Limb (tissue), 2 donors: ENCODE measurements around the gene IL32.
A peak's percentile ranks its signal among the peaks of the same experiment; 100 is the strongest.

Source experiments
- DNase-seq, 2 donors: peaks; one replicate each; pipeline ENCODE4 v3.0.0-alpha.2; 2016; ENCODE audit errors: extremely low spot score in 2 of 2

The IL32 gene, protein sequence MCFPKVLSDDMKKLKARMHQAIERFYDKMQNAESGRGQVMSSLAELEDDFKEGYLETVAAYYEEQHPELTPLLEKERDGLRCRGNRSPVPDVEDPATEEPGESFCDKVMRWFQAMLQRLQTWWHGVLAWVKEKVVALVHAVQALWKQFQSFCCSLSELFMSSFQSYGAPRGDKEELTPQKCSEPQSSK

GRCh38 chr16:3065069-3065741 is at the start of gene IL32:
Gene IL32, plus strand, starts transcription at chr16:3065640. Its CDS starts 172 bp downstream, at chr16:3065812.
- peak in 1 of 2 donors; percentile 46 for DNase-seq

GRCh38 chr16:3015865-3016521 is 49.4 kb upstream of the IL32 start:
- no peak for DNase-seq

DNA sequence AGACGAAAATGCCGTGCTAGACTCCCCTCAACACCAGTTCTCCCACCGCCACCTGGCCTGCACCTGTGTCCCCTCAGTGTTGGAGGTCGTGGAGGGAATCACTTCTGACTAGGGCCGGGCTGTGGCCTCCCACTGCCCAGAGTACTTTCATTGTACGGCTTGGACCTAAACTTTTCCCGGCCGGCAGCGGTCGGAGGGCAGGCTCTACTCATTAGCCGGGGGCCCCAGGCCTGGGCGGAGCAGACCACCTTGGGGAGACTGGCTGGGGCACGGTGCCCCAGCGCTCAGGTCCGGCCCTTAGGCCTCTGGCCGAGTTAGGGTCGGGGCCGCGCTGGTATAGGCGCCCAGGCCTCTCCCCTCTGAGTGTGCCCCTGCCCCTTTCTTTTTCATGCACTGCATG is 48.1 kb upstream of the IL32 start:
- no peak for DNase-seq

- DNase-seq = peak in 1 of 2 donors; percentile 73
Measured at GRCh38 chr16:3017794-3018506, 47.5 kb upstream of the IL32 start, which contains the start of gene CLDN6. Gene CLDN6, minus strand, starts transcription at chr16:3018183. Its CDS starts 2,162 bp downstream, at chr16:3016021.

- DNase-seq = no peak
Measured at GRCh38 chr16:3019594-3020246, 45.7 kb upstream of the IL32 start.

- peak; percentile 70 to 86 for DNase-seq
Measured at GRCh38 chr16:3020247-3020603, 45.2 kb upstream of the IL32 start, which contains the start of gene TNFRSF12A. Gene TNFRSF12A, plus strand, starts transcription at chr16:3020368. Its CDS starts 30 bp downstream, at chr16:3020398.

DNA sequence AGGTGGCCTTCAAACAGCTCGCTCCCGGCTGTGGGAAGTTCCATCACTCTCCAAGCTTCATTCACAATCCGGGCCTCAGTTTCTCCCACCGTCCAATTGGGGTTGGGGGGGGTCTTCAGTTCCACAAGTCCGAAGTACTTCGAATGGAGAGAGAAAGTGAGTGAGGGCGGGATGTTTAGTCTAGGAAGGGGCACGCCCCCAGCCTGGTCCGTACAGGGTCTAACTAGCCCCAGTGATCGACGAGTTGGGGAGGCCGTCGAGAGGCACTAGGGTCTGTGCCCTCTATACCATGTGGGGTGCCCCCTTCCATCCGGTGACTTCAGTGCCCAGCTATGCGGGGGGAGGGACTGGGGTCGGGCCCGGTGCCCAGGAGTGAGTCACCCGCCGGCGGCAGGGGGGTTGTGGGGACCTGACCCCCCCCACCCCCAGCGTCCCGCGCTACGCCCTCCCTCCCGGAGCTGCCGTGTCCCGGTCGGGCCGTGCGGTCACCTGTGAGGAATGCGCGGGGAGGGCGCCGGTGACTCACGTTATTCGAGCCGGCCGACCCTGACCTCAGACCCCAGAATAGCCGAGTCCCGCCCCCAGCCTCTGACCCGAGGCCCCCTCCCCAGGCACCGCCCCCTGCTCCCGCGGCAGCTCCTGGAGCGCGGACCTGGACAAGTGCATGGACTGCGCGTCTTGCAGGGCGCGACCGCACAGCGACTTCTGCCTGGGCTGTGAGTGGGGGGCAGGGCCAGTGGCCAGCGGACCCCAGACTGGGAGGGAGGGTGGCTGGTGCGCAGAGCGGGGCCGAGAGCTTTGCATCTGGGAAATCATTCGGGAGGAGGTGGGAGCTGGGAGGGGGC is 44.6 kb upstream of the IL32 start:
- DNase-seq = peak; percentile 36 to 82

DNA sequence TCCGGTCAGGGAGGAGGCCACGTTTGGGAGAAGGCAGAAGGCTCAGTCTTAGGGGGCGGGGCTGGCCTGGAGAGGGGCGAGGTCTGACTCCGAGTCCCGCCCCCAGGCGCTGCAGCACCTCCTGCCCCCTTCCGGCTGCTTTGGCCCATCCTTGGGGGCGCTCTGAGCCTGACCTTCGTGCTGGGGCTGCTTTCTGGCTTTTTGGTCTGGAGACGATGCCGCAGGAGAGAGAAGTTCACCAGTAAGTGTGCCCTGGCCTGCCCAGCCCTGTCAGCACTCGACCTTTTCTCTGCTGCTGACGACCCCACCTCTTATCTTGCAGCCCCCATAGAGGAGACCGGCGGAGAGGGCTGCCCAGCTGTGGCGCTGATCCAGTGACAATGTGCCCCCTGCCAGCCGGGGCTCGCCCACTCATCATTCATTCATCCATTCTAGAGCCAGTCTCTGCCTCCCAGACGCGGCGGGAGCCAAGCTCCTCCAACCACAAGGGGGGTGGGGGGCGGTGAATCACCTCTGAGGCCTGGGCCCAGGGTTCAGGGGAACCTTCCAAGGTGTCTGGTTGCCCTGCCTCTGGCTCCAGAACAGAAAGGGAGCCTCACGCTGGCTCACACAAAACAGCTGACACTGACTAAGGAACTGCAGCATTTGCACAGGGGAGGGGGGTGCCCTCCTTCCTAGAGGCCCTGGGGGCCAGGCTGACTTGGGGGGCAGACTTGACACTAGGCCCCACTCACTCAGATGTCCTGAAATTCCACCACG is 43.8 kb upstream of the IL32 start:
- DNase-seq = peak; percentile 69 to 74

- peak; percentile 82 to 88 for DNase-seq
Measured at GRCh38 chr16:3022208-3022683, 43.2 kb upstream of the IL32 start.

DNA sequence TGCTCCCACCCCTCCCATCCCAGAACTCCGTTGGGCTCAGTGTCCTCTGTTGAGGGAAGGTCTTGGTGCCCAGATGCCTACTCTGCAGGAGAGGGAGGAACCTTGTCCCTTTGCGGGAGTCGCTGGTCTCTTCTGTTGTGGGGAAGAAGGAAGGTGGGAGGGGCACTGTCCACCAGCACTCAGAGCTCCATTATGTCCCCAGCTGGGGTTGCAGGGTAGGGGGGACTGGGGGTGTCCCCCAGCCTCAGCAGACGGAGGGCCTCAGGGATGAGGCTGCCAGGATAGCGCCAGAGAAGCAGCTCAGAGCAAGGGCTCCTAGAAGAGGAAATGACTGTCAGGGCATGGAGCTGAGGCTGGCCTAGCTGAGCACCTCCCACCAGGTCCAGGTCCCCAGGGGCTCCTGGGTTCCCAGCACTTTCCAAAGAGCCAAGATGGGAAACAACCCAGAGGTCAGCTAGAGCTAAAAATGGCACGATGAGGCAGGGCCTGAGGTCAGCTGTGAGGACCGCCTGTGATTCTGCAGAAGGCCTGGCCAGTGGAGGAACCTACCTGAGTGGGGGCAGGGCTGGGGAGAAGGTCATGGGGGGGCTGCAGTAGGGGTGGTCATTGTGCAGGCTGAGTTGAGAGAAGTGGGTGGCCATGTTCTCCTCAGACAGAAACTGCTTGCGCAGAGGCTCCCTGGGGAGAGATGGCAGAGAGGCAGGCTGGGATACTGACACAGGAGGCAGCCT is 42.6 kb upstream of the IL32 start:
- no peak for DNase-seq

GRCh38 chr16:3023415-3023668 is 42.1 kb upstream of the IL32 start:
- DNase-seq = no peak

DNA sequence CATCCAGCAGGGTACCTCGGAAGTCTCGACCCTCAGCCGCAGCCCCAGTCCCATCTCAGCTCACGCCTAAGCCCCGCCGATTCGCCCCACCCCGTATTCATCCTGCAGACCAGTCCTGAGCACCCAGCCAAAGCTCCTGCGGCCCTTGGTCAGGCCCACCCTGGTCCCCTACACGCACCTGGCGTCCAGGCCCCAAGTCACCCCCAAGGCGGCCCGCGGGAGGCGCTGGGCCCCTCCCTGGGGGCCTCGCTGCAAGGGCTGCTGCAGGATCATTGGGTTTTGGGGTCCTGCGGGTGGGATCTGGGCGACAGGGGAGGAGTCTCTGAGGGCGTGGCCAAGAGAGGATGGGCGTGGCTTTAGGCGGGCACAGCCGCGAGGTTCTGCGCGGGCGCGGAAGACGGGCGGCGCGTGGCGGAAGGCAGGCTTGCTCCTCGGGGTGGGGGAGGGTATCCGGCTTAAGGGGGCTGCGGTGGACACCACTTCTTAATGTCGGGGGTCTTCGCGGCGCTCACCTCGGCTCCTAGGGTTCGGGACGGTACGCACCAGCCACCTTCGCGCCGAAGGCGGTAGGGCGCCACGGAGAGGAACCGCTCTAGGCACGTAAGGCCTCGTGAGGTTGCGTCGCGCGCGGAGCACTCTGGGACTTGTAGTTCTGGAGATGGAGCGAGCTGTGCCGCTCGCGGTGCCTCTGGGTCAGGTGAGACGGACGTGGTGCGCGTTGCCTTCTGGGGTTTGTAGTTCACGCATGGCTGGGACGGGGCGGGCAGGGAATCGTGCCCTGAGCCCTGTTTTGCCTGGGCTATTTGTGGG is 41.6 kb upstream of the IL32 start, which contains the start of the genes HCFC1R1 and THOC6:
Gene HCFC1R1 (minus strand): TSS at position 274 of the 810 bp plus-strand sequence. CDS start 1 bp downstream, at position 273.
Gene THOC6 (plus strand): TSS at position 367 of the 810 bp plus-strand sequence. CDS start 292 bp downstream, at position 659.
- peak; percentile 94 to 96 for DNase-seq

DNA sequence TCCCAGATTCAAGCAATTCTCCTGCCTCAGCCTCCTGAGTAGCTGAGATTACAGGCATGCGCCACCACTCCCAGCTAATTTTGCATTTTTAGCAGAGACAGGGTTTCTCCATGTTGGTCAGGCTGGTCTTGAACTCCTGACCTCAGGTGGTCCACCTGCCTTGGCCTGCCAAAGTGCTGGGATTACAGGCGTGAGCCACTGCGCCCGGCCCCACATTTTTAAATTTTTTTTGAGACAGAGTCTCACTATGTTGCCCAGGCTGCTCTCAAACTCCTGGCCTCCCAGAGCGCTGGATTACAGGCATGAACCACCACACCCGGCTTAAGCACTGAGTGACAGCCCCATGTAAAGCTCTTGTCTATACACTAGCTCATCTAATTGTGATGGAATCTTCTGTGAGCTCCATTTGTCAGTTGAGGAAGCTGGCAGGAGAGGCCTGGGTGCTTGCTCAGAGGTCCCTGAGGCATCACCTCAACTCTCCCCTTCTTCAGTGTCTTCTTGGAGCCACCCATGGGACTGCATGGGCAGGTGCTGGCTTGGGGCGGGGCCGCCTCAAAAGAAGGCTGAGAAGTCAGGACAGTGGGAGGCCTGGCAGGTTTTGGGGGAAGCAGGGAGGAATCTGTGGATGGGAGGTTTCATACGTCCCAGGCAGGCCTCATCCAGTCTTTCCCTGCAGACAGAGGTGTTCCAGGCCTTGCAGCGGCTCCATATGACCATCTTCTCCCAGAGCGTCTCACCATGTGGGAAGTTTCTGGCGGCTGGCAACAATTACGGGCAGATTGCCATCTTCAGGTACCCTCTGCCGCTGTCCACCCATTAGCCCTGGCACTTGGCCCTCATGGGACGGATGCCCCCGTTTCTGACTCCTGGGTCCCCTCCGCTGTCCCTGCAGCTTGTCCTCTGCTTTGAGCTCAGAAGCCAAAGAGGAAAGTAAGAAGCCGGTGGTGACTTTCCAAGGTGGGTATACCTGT is 40.1 kb upstream of the IL32 start:
- DNase-seq = no peak

DNA sequence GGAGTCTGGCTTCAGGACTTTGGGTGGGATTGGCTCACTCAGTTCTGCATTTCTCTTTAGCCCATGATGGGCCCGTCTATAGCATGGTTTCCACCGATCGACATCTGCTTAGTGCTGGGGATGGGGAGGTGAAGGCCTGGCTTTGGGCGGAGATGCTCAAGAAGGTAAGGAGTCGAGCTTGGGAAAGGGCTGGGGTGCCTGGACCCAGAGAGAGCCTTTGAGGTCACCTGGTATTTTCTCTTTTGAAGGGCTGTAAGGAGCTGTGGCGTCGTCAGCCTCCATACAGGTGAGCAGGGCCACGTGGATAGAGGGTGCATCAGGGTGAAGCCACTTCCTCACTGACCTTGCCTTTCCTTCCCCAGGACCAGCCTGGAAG is 39.4 kb upstream of the IL32 start:
- no peak for DNase-seq

GRCh38 chr16:3026609-3027488 is 38.6 kb upstream of the IL32 start:
- no peak for DNase-seq

- no peak for DNase-seq
Measured at GRCh38 chr16:3027489-3027795, 38.0 kb upstream of the IL32 start.
